Type B pancreatic cell (in vitro differentiated cells): Measurements from ENCODE around the gene ATAD3A. TPM values are rescaled to one million over a fixed set of nuclear protein-coding genes. Genes with fewer than 3 reads are reported as not detected.
"Not testable (repeated sequence)": the region's sequence is repeated elsewhere in the genome, so short reads cannot be mapped to it uniquely, and the experiment has no call there.

Experiments
- DNase-seq: peaks from one replicate; pipeline ENCODE4 v3.0.0; 2021; ENCODE audit warnings: mixed read lengths; ENCODE audit not compliant: unreplicated experiment; ENCODE audit errors: extremely low spot score
- H3K27ac Mint-ChIP-seq: 2 replicates; pipeline ENCODE4 v1.8.0; 2021; ENCODE audit warnings: mild to moderate bottlenecking, mixed read lengths
- H3K27me3 Mint-ChIP-seq: 2 replicates; pipeline ENCODE4 v1.8.0; 2021; ENCODE audit warnings: mixed read lengths
- H3K36me3 Mint-ChIP-seq: 2 replicates; pipeline ENCODE4 v1.8.0; 2021; ENCODE audit warnings: mixed read lengths
- H3K4me1 Mint-ChIP-seq: one replicate; pipeline ENCODE4 v1.8.0; 2021; ENCODE audit warnings: mixed read lengths; ENCODE audit not compliant: unreplicated experiment
- H3K4me3 Mint-ChIP-seq: 2 replicates; pipeline ENCODE4 v1.8.0; 2021; ENCODE audit warnings: mild to moderate bottlenecking, mixed read lengths
- H3K9me3 Mint-ChIP-seq: 2 replicates; pipeline ENCODE4 v1.8.0; 2021; ENCODE audit warnings: mixed read lengths
- long read RNA-seq: library from polyadenylated mRNA; unstranded; transcript quantifications from one replicate; pipeline ENCODE4 v2.0.0, GENCODE V29; 2020
- total RNA-seq: library from RNA; stranded (reverse); gene quantifications from 2 replicates; pipeline ENCODE4 v1.2.1, GENCODE V29; 2021; ENCODE audit warnings: low replicate concordance
- TF ChIP-seq, protein P1 (sequence below): fragments of 200-600 bp; sonication (generic); conservative IDR thresholded peaks from 2 replicates; pipeline ENCODE4 v1.5.0; 2021; ENCODE audit warnings: antibody characterized with exemption, mild to moderate bottlenecking

The ATAD3A gene
- total RNA-seq = 37.8 and 39.8 TPM in 2 replicates
- long read RNA-seq, partial matches to known transcripts = 2 of 3 reads
- long read RNA-seq, other reads (novel, unspliced or antisense) = 0 of 3 reads

DNA sequence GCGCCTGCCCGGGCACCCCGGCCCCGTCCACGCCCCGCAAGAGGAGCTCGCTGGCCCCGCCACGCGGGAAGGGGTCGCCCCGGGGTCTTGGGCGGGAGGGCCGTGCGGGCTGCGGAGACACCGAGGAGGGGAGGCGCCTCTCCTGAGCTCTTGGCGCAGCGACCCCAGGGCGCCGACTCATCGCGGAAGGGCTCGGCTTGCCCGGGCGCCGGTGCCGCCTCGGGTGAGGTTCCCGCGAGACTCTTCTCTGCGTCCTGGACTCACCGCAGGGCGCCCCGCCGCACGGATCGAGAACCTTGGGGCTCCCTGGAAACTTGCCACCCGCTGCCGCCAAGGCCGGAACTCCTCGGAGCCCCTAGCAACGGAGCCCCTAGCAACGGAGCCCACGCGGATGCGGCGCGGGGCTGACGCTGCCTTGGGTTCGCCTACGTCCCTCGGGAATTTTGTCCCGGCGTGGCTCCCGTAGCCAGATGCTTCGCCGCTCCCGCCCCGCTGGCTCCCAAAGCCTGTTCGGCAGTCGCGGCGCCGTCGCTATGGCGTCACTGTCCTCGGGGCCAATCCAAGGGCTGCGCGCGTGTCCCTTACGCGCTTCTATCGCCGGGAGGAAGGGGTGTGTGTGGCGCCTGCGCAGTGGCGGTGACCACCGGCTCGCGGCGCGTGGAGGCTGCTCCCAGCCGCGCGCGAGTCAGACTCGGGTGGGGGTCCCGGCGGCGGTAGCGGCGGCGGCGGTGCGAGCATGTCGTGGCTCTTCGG is at the start of gene ATAD3A:
ATAD3A (plus strand) TSS at position 630 of the 753 bp plus-strand sequence; CDS start at position 737, 107 bp downstream.
- TF ChIP-seq, protein P1, sequence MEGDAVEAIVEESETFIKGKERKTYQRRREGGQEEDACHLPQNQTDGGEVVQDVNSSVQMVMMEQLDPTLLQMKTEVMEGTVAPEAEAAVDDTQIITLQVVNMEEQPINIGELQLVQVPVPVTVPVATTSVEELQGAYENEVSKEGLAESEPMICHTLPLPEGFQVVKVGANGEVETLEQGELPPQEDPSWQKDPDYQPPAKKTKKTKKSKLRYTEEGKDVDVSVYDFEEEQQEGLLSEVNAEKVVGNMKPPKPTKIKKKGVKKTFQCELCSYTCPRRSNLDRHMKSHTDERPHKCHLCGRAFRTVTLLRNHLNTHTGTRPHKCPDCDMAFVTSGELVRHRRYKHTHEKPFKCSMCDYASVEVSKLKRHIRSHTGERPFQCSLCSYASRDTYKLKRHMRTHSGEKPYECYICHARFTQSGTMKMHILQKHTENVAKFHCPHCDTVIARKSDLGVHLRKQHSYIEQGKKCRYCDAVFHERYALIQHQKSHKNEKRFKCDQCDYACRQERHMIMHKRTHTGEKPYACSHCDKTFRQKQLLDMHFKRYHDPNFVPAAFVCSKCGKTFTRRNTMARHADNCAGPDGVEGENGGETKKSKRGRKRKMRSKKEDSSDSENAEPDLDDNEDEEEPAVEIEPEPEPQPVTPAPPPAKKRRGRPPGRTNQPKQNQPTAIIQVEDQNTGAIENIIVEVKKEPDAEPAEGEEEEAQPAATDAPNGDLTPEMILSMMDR = peak; percentile 3
- peak within 1 kb of the TSS; percentile 96 for H3K27ac Mint-ChIP-seq
- H3K36me3 Mint-ChIP-seq = no peaks in the 10 kb centered on the region
- H3K4me3 Mint-ChIP-seq = peak within 1 kb of the TSS; percentile 94
- peaks cover 5% of the 10 kb centered on the region for H3K4me1 Mint-ChIP-seq
- H3K9me3 Mint-ChIP-seq = no peaks in the 10 kb centered on the region
- H3K27me3 Mint-ChIP-seq = no peaks in the 10 kb centered on the region
- peak; percentile 98 for DNase-seq

DNA sequence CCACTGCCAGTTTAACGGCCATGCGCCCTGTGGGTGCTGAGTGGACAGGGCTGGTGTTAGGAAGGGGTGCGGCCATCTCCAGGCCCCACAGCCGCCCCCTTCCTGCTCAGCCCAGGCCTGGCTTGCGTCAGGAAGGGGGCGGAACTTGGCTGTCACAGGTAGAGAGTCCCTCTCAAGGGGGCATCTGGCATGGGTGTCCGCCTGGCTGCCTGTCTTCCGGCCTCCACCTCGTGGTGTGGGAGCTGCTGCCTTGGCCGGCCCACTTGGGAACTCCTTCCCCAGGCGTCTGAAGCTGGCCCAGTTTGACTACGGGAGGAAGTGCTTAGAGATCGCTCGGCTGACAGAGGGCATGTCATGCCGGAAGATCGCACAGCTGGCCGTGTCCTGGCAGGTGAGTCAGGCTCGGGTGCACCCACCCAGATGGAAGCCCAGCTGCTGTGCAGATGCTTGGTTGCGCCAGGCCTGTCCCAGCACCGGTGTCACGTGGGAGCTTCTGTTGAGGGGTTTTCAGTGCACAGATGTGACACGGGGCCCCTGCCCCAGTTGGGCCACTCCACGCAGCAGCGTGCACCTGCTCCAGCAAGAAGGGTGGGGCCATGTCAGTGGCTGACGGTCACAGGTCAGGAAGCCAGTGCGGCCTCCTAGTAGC is 49.5 kb upstream of the ATAD3A start:
- TF ChIP-seq, protein P1 = no peak
- H3K9me3 Mint-ChIP-seq = no peaks in the 10 kb centered on the region

DNA sequence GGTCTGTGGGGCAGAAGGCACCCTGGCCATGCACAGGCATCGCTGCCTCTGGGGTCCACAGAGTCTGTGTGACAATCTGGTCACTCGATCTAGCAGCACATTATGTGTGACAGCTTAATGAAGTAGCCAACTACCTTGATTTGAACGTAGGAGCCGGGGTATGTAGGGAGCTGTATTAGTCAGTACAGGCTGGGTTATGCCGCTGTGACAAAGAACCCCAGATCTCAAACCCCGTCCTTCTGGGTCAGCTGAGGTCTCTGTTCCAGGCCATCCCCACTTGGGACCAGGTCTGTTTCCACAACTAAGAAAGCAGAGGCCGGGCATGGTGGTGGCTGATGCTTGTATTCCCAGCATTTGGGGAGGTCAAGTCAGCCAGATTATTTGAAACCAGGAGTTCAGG is 48.6 kb upstream of the ATAD3A start:
- Mint-ChIP-seq H3K27me3 (no peaks in the 10 kb centered on the region), H3K36me3 (no peaks in the 10 kb centered on the region), H3K4me3 (no peak overlapping the region), H3K9me3 (no peaks in the 10 kb centered on the region), H3K4me1 (no peaks in the 10 kb centered on the region), H3K27ac (no peak overlapping the region)
- TF ChIP-seq, protein P1 = no peak
- DNase-seq = no peak

More for the DNA sequence above, 49.5 kb upstream of the ATAD3A start:
- H3K4me1 Mint-ChIP-seq = no peaks in the 10 kb centered on the region
- H3K27me3 Mint-ChIP-seq = no peaks in the 10 kb centered on the region
- H3K4me3 Mint-ChIP-seq = no peak overlapping the region
- H3K36me3 Mint-ChIP-seq = no peaks in the 10 kb centered on the region
- H3K27ac Mint-ChIP-seq = no peak overlapping the region
- DNase-seq = no peak

DNA sequence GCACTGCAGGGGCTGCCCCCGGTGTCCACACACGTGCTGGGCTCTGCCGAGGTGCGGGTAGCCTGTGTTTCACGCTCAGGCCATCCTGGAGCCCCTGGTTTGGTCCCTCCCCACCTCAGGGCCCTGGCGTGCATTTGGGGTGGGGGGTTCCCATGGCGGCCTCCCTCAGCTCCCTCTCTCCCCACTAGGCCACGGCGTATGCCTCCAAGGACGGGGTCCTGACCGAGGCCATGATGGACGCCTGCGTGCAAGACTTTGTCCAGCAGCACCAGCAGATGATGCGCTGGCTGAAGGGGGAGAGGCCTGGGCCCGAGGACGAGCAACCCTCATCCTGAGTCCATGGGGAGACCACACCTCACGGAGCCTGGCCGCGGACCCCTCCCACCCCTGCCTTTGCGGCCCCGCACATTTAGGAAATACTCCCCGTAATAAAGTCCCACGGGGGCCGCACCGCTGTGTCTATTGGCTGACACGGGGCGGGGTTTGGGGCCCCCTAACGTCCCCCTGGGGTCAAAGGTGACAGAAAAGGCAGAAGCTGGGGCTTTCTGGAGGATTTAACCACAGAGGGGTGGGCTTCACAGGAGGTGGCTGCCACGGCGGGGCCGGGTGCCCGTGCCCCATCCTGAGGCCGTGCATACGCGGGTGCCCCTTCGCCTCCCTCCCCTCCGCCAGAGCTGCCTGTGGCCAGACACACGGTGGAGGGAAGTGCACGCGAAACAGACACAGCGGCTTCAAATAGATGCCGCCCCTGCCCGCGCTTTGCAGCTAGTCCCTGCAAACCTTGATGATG is 43.6 kb upstream of the ATAD3A start:
- H3K36me3 Mint-ChIP-seq, H3K9me3 Mint-ChIP-seq, H3K4me3 Mint-ChIP-seq, DNase-seq, H3K27ac Mint-ChIP-seq, H3K27me3 Mint-ChIP-seq: not testable (repeated sequence)
- peaks cover 14% of the 10 kb centered on the region for H3K4me1 Mint-ChIP-seq

DNA sequence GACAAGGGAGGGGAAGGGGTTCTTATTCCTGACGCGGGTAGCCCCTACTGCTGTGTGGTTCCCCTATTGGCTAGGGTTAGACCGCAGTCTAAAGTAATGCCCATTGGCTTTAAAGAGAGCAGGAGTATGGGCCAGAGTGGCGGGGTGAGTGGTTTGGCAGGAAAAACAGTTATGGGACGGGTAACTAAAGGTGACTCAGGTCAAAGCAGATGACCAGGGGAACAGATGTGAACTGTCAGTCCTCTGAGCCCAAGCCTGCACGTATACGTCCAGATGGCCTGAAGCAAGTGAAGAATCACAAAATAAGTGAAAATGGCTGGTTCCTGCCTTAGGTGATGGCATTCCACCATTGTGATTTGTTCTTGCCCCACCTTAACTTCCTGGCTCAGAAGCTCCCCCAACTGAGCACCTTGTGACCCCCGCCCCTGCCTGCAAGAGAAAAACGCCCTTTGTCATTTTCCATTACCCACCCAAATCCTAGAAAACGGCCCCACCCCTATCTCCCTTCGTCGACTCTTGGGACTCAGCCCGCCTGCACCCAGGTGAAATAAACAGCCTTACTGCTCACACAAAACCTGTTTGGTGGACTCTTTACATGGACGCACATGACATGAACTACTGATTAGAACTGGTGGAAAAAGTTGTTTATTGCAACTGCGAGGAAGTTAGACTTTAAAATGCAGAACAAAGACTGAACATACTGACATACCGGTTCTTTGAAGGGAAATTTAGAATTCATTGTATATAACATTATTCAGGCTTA is 41.2 kb upstream of the ATAD3A start:
- Mint-ChIP-seq H3K27ac (peak overlapping the region; percentile 96), H3K27me3 (no peaks in the 10 kb centered on the region), H3K9me3 (no peaks in the 10 kb centered on the region), H3K4me1 (peaks cover 14% of the 10 kb centered on the region), H3K36me3 (no peaks in the 10 kb centered on the region), H3K4me3 (peak overlapping the region; percentile 93)
- no peak for DNase-seq
- TF ChIP-seq, protein P1 = no peak
